ENCODE measurements around the gene DNPH1. TPM values are rescaled to one million over a fixed set of nuclear protein-coding genes. Genes with fewer than 3 reads are reported as not detected.

DNPH1 gene
- total and polyA plus RNA-seq, 9 of the 15 experiments (the other 6 are each of a cell fraction or from before 2014, with no cell fraction given): 7.3 to 300 (median 68.7) TPM

- TF ChIP-seq DMBX1 (CRISPR knock-in tag; IDR thresholded peaks at IDR 0.05; ENCODE audit: borderline replicate concordance): no peak
- TF ChIP-seq MNT (conservative IDR thresholded peaks at IDR 0.05): peak; percentile 85 to 93
- peak; percentile 96 for TF ChIP-seq ZNF407 (IDR thresholded peaks at IDR 0.05; ENCODE audit: low read depth)
- TF ChIP-seq ZBTB33 (CRISPR knock-in tag; IDR thresholded peaks at IDR 0.05): peak; percentile 88
- TF ChIP-seq CREM (IDR thresholded peaks at IDR 0.05; ENCODE audit: low read depth): peak; percentile 79
- TF ChIP-seq ZNF197 (CRISPR knock-in tag; IDR thresholded peaks at IDR 0.05; ENCODE audit: low read depth): no peak
- TF ChIP-seq ZNF316 (IDR thresholded peaks at IDR 0.05): no peak
- TF ChIP-seq CXXC5 (CRISPR knock-in tag; IDR thresholded peaks at IDR 0.05): peak; percentile 99
- TF ChIP-seq CBX2 (IDR thresholded peaks at IDR 0.05; ENCODE audit: insufficient read depth, low read length, poor library complexity, severe bottlenecking): no peak
- TF ChIP-seq ILF3 (IDR thresholded peaks at IDR 0.05; ENCODE audit: borderline replicate concordance): no peak
These were observed 47.1 kb downstream of the DNPH1 start, which contains the start of gene CUL9 (continued) for GRCh38 chr6:43181942-43182860.
